Thyroid gland (tissue), 4 donors: ENCODE measurements around the gene TSPAN32.

Experiments used
- CTCF ChIP-seq, 6 experiments: fragments of 200-600 bp in 3 of 6; fragments of 450-650 bp in 3 of 6; sonication (generic) in 3 of 6; IDR thresholded peaks; one replicate each; pipeline ENCODE4 v1.5.1; 2016 to 2019; ENCODE audit warnings: antibody characterized with exemption in 6 of 6, mild to moderate bottlenecking in 2 of 6, inconsistent platforms in 1 of 6, moderate library complexity in 1 of 6
- POLR2A ChIP-seq, 2 donors: fragments of 450-650 bp; IDR thresholded peaks; one replicate each; pipeline ENCODE4 v1.6.1; 2017; ENCODE audit warnings: antibody characterized with exemption in 2 of 2, mild to moderate bottlenecking in 2 of 2, moderate library complexity in 1 of 2

- TF ChIP-seq CTCF (IDR thresholded peaks at IDR 0.05) (peak; percentile 15 to 86 (median 70)), POLR2A (IDR thresholded peaks at IDR 0.05) (no peak)
These were observed 2.7 kb upstream of the TSPAN32 start for GRCh38 chr11:2298795-2299761.
